GM18517 (cell line): ENCODE measurements around the gene SIX5.
A peak's percentile ranks its signal among the peaks of the same experiment; 100 is the strongest.
"Not testable (repeated sequence)": the region's sequence is repeated elsewhere in the genome, so short reads cannot be mapped to it uniquely, and the experiment has no call there.

Source experiments
- ATAC-seq: cut with Tn5 transposase; IDR thresholded peaks from one replicate; pipeline ENCODE4 v1.9.1; 2021; ENCODE audit warnings: mild to moderate bottlenecking, moderate library complexity; ENCODE audit not compliant: unreplicated experiment

The SIX5 gene

DNA sequence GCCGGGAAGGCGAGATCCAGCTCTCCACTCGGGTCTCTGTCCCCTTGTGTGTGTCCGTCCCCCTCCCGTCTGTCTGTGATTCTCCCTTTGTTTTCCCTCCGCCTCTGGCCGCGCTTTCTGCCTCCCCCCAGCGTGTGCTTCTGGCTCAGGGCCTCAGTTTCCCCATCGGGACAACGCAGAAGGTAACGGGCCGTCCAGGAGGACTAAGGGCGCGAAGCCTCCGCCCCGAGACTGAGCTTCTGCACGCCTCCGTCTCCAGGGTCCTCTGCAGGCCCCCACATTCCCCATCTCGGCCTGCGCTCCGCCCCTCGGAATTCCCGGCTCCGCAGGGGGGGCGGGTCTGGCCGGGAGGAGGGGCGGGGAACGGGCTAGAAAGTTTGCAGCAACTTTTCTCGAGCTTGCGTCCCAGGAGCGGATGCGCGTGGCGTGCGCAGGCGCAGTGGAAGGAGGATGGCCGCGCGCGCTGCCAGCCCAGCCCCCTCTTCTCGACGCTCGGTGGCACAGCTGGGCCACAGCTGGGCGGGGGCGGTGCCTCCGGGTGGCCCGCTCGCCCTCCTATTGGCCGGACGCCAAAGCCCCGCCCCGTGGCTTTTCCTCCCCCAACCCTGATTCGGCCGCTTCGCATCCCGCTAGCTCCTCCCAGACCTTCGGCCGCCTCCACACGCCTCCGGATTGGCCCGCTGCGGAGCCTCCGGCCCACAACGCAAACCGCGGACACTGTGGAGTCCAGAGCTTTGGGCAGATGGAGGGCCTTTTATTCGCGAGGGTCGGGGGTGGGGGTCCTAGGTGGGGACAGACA, at the start of gene SIX5:
Gene SIX5, minus strand, starts transcription at position 269 of the 799 bp plus-strand sequence. CDS start 408 bp downstream, outside the sequence.
- peak; percentile 48 for ATAC-seq

DNA sequence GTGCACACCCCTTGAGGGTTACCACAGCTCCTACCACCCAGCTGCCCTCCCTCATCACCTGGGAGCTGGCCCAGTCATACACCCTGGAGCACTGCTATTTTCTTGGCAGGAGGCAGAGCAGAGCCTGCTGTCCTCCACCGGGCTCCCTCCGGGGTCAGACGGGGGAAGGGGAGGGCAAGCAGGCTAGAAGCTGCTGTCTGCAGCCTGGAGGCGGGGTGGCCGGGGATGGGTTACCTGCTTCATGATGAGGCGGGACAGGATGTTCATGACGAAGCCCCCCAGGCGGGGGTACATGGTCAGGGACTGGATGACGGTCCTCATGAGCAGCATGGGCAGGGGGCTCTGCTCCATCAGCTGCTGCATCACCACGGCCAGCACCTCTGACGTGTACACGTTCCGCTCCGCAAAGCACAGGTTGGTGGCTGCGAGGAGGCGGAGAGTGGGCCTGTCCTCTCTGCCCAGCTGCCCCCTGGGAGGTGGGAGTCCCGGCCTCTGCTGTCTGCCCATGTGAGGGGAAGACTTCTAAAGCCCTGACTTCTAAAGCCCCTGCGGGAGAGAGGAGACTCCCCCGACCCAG, 48.8 kb upstream of the SIX5 start:
- no peak for ATAC-seq

DNA sequence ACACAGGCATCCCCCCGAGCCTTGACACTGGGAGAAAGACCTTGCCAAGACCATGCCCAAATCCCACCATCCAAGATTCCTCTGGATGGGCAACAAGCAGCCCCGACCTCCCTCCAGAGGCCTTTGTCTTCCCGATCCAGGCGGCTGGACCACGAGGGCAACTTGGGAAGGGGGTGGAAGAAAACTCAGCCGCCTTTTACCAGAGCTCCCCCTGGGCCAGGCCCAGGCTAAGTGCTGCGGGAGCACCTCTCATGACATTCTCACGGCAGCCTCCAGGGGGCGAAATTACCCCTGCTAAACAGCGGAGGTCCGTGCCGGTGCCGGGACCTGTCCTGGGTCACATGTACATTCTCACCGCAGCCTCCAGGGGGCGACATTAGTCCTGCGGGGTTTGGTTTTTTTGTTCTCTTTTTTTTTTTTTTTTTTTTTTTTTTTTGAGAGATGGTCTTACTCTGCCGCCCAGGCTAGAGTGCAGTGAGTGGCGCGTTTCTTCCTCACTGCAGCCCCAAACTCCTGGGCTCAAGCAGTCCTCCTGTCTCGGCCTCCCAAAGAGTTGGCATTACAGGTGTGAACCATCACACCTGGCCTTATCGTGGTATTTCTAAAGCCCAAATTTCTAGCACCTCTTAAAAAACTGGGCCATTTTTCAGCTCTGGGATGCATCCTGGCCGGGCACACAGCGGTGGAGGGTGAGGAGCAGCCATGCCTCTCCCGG, 48.1 kb upstream of the SIX5 start:
- ATAC-seq: peak; percentile 78

DNA sequence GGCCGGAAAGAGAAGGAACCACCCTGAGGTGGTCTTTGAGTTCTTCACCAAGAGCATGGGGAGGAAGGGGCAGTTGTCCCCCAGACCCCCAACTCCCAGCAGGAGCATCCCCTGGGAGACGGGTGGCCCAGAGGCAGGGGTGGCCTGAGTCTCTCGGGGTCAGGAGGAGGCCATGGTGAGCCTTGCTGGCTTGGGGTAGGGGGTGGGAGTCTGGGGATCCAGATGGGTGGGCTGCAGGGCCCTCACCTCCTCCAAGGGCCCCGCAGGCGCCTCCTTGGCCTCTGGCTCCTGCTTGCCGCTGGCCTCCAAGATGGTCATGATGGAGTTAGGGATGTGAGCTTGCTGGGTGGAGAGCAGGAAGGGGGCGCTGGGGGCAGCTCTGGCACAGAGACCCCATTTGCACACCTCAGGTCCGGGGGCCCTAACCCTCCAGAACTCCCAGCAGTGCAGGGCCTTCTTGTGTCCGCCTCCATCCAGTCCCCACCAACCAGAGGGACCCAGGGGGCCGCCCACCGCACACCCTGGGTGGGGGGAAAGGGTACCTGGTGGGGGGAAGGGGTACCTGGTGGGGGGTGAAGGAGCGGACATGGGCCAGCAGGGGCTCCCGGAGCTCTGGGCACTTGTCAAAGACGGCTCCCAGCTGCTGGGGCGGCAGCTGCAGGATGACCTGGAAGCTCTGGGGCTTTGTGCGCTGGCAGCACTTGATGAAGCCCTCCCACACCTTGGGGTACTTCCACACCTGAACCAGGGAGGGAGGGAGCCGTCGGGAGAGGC, 47.4 kb upstream of the SIX5 start:
- ATAC-seq: no peak

DNA sequence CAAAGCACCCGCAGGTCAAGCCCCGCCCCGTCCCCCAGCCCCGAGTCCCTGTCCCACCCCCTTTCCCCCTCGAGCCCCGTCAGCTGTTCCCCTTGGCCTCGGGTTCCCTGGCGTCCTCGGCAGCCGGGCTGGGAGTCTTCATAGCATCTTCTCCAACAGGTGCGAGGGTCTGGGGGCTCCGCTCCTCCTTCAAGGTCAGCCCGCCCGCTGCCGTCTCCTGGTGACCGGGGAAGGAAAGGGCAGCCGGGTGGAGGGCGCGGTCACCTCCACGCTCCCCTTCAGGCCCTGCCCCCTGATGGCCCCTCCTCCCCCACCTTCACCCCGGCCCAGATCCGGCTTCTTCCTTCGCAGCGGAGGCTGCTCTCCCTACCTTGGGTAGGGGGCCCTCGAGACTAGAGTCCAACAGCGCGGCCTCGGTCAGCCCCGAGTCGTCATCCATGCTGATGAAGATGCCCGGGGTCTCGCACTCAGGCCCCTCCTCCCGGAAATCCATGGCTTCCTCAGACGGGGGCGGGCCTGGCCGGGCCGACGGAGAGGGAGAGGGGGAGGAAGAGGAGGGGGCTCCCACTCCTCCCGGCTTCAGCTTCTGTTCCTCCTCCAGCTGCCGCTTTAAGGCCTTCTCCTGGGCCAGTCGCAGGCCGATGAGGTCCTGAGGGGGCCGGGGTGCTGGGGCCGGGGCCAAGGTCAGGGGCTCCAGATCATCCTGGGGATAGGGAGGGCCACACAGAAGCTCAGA, 46.6 kb upstream of the SIX5 start:
- ATAC-seq: no peak

DNA sequence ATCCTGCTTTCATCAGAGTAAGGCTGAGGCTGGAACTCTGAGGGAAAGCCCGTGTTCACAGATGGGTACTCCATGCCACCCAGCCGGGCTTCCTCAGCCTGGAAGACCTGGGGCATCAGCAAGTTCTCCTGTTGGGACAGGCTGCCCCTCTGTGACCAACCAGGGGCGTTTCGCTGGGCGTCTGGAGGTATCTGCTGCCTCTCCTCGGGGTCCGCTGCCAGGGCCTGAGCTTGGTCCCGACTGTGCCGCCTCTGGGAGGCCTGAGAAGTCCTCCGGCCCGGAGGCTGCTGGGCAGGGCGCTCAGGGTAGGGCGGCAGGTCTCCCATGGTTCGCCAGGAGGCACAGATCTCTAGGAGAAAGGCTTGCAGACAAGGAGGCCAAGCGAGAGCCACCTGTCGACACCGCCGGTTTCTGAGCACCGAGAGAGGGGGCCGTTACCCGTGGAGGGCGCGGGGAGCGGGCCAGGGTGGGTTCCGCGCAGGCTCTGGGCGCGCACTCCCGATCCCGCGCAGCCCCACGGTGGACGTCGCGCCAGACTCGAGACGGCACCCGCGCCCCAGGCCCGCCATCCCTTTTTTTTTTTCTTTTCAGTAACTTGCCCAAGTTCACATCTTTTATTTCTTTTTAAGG, 45.9 kb upstream of the SIX5 start, which contains the start of gene RSPH6A:
Gene RSPH6A, minus strand, starts transcription at position 458 of the 630 bp plus-strand sequence. Its CDS starts 132 bp downstream, at position 326.
- ATAC-seq: no peak

DNA sequence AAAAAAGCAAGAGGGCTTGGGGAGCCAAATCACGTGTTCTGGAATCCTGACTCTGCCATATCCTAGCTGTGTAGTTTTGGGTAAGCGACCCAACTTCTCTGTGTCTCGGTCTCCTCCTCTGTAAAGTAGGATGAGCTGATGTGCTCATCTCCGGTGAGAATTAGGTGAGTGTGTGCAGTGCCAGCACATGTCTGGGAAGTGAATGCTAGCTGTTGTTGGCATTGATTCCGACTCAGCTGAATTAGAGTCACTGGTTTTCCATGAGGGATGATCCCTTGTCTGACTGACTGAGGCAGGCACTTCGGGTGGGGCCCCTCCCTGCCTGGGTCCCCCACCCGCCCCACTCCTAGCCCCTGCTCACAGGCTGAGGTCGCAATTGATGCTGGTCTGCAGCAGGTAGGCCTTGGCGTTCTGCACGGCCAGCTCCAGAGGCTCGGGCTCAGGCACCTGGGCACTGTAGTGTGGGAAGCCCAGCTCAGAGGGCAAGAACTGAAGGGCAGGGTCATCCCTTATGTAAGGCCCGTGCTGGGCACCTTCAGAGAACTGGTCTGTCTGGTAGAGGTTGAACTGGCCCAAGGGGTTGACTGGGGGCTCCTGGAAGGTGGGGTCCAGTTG, 45.2 kb upstream of the SIX5 start:
- no peak for ATAC-seq

DNA sequence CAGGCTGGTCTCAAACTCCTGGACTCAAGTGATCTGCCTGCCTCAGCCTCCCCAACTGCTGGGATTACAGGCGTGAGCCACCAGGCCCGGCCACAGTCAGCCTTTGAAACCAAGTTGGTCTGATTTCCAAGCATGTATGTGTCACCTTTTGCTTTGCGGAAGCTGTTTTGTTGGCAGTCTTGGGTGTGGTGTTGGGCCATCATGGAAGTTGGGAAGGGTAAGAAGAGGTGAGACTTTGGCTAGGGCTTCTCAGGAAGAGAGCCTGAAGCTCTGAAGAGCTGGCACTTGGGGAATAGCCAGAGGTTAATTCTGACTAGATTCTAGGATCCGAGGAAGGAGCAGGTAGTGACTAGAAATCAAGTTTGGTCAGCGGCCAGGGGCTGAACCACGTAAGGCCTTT, 43.2 kb upstream of the SIX5 start:
- ATAC-seq: no peak

DNA sequence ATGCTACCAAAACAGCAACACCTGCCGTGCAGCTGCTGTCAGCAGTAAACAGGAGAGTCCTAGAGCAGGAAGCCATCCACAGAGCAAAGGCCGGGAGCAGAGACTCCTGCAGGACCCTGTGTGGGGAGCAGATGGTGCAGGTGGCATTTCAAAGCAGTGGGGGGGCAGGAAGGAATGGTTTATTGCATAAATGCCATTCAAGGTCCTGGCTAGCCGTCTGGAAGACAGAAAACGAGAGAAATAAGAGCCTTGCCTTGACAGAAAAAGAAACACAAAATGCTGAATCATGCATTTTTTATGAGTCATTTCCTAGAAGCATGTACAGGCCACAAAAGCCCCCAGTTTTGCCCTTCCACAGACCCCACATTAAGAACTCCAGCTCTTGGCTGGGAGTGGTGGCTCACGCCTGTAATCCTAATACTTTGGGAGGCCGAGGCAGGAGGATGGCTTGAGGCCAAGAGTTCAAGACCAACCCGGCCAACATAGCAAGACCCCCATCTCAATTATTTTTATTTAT, 40.6 kb upstream of the SIX5 start:
- no peak for ATAC-seq

DNA sequence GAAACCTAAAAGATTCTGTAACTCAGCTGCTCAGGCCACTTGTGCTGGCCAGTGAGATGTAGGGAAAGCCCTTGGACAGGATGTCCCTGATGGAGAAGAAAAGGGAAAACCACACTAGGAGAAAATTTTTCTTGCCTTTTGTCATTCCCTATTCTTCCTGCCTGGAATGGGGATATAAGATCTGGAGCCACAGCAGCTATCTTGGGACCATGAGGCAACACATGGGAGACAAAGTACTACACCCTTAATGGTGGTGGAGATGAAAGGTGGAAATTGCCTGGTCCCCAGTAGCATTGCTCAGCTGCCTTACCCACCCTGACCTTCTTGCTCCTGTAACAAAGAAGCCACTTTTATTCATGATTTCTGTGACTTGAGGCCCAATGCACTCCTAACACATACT, 36.7 kb upstream of the SIX5 start:
- ATAC-seq: no peak

DNA sequence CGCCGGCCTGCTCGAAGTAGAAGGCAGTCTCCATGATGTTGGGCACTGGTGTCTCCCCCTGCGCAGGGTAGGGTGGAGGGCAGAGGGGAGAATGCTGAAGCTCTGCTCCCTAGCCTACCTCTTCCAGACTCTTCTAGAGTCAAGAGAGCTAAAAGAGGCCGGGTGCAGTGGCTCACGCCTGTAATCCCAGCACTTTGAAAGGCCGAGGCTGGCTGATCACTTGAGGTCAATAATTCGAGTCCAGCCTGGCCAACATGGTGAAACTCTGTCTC, 35.8 kb upstream of the SIX5 start:
- no peak for ATAC-seq

DNA sequence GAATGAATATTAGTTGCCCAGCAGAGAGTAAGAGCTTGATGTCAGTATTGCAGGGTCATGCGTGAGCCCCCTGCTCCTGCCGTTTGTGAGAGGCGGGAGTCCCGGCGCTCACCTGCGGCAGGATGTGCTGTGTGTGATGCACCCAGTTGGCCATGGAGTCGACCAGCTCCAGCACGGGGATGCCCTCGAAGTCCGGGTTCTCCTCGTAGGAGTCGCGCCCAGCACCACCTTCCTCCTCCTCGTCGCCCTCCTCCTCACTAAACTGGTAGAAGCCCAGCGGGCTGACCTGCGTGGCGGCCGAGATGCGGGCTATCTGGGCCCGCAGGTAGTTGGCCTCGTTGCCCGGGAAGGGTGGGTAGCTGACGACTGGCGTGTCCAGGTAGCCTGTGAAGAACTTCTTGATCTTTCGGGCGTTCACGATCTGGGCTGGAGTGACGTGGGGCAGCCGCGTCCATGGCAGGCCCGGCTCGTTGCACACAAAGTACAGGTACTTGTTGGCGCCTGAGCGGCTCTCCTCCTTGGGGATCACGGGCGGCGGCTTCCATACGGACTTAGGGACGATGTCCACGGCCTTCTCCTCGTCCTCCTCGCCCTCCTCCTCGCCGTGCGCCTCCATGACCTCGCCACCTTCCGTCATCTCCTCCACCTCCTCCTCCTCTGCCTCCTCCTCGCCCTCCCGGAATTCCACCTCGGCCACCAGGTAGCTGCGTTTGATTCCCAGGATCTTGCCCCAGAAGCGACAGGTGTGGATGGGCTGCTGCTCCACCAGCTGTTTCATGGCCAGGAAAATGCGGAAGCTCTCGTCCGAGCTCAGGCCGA, 35.3 kb upstream of the SIX5 start:
- ATAC-seq: no peak

DNA sequence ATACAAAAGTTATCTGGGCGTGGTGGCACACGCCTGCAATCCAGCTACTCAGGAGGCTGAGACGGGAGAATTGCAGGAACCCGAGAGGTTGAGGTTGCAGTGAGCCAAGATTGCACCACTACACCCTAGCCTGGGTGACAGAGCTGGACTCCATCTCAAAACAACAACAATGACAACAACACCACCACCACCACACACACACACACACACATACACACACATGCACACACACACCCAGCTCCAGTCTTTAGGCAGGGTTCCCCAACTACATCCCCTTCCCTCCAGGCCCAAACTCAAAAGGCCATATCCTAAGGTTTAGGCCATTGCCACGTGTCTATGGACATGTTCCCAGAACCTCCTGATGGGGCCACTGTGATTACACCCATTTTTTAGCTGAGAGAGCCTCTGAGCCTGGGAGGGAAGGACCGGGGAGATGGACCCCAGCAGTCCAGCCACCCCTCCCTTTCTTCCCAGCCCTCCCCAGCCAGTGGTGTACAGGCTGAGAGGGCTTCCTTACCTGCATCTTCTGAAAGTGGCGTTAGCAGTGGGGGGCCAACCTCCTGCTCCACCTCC, 32.6 kb upstream of the SIX5 start:
- no peak for ATAC-seq

DNA sequence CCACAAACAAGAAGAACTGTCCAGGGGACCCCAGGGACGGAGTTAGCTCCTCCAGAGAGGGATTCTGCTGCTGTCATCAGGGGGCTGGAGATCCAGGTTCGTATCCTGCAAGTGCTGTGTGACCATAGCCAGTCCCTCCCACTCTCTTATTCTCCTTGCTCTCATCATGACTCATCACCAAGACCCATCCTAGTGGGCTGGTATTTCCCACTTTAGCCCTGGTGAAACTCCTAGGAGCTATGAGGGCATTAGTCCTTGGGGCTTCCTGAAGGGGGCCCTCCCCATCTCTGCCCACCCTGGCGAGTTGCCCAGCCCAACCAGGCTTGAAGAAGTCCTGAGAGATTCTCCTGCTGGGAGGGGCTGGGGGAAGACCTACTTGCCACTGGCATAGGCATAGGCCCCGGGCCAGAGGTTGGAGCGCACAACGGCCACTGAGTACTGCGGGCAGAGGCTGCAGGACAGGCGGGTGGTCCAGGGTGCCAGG, 31.1 kb upstream of the SIX5 start:
- no peak for ATAC-seq

DNA sequence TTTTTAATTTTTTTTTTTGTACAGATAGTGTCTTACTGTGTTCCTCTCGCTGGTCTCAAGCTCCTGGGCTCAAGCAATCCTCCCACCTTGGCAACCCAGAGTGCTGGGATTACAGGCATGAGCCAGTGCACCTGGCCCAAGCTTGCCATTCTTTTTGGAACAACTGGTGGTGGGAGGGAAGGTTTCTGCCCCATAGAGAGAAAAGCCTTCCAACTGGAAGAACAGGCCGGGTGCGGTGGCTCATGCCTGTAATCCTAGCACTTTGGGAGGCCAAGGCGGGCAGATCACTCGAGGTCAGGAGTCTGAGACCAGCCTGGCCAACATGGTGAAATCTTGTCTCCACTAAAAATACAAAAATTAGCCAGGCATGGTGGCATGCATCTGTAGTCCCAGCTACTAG, 30.5 kb upstream of the SIX5 start:
- ATAC-seq: not testable (repeated sequence)

DNA sequence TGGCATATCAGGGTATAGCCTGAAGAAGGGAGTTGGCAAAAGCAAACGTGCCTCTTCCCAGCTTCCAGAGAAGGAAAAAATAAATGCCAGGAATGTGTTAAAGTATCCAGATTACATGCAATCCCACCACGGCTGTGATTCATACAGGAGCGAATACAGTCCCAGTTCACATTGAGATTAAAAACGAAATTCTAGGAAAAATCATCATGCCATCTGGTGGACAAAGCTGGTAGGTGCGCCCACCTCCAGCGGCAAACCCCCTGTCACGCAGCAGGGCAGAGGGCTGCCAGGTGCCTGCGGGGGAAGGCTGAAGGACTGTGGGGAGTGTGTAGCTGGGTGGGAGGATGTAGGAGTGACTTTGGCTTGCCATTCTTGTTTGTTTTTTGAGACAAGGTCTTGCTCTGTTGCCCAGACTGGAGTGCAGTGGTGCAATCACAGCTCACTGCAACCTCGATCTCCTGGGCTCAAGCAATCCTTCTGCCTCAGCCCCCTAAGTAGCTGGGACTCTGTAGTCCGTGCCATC, 30.0 kb upstream of the SIX5 start:
- ATAC-seq: no peak

DNA sequence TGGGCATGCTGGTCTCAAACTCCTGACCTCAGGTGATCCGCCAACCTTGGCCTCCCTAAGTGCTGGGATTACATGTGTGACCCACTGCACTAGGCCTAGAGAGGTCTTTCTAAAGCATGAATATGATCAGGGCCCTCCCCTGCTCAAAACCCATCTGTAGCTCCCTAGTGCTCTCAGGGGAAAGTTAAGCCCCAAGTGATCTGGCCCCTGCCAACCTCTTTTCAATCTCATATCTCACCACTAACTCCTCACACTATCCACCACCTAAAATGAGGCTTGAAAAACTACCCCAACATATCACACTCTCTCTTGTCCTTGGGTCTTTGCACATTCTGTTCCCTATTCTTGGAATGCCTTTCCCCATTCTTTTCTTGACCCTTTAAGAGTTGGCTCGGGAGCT, 25.6 kb upstream of the SIX5 start:
- ATAC-seq: no peak

DNA sequence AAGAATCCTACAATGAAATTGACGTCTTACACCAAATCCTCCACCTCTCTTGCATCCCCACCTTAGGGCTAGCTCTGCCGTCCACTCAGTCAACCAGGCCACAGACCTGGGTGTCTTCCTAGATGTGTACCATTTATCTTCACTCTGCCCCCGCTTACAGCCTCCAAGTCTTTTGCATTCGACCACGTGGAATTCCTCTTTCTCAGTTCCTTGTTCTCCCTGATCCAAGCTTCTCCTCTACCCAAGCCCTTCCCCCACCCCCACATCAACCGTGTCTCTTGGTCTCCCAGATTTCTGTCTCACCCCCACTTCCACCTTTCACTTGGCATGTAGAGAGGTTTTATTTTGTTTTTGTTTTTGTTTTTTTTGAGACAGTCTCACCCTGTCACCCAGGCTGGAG, 24.8 kb upstream of the SIX5 start:
- ATAC-seq: no peak
